ENCODE measurements around the gene SCFD2.
"Not testable (repeated sequence)": the region's sequence is repeated elsewhere in the genome, so short reads cannot be mapped to it uniquely, and the experiment has no call there.

Gene SCFD2

DNA sequence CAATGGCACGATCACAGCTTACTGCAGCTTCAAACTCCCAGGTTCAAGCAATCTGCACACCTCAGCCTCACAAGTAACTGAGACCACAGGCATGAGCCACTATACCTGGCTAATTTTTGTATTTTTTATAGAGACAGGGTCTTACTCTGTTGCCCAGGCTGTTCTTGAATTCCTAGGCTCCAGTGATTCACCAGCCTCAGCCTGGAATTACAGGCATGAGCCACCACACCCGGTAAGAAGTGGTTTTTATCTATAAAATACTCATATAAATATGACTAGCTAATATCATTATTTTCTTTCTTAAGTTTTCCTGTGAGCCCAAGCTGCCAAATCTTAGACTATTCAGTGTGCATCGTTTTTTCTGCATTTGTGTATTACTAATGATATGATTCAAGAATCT lies 4.4 kb downstream of the SCFD2 start:
- TF ChIP-seq POLR2A (IDR thresholded peaks at IDR 0.05; ENCODE audit: low read depth, low read length), result no peak
- no peak for FAIRE-seq
- DNase-seq (ENCODE audit: insufficient read length, low spot score), result no peak

DNA sequence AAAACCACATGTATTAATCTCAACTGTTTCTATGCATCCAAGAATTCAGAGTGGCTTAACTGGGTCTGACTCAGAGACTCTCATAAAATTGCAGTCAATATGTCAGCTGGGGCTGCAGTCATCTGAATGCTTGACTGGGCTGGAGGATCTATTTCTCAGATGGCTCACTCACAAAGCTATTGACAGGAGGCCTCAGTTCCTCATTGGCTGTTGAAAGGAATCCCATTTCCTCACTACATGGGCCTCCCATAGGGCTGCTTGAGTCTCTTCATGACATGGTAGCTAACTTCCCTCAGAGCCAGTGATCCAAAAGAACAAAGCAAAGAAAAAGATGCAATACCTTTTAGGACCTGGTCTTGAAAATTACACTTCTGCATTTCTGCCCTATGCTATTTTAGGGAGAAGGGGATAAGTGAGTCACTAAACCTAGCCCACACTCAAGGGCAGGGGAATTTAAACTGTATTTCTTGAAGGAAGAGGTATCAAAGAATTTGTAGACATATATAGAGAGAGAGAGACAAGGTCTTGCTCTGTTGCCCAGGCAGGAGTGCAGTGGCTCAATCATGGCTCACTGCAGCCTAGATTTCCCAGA lies 9.8 kb downstream of the SCFD2 start:
- no peak for FAIRE-seq
- no peak for TF ChIP-seq POLR2A (IDR thresholded peaks at IDR 0.05; ENCODE audit: low read depth, low read length)
- DNase-seq (ENCODE audit: insufficient read length, low spot score), result no peak

DNA sequence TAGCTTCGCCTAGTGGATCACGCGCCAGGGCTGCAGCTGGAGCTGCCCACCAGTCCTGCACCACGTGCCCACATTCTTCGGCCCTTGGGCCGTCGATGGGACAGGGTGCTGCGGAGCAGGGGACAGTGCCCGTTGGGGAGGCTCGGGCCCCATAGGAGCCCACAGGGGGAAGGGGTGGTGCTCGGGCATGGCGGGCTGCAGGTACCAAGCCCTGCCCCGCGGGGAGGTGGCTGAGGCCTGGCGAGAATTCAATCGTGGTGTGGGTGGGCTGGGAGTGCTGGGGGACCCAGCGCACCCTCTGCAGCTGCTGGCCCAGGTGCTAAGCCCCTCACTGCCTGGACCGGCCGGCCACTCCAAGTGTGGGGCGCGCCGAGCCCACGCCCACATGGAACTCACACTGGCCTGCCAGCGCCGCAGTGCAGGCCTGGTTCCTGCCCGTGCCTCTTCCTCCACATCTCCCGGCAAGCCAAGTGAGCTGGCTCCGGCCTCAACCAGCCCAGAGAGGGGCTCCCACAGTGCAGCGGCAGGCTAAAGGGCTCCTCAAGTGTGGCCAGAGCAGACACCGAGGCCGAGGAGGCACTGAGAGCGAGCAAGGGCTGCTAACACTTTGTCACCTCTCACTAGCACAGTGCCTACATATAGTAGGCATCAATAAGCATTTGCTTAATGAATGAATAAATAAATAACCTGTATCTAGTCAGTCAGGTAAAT lies 11.7 kb downstream of the SCFD2 start:
- no peak for FAIRE-seq
- no peak for TF ChIP-seq POLR2A (IDR thresholded peaks at IDR 0.05; ENCODE audit: low read depth, low read length)
- DNase-seq (ENCODE audit: insufficient read length, low spot score), result no peak

GRCh38 chr4:53349091-53349491 lies 16.8 kb downstream of the SCFD2 start:
- no peak for TF ChIP-seq POLR2A (IDR thresholded peaks at IDR 0.05; ENCODE audit: low read depth, low read length)
- FAIRE-seq, result no peak
- DNase-seq (ENCODE audit: insufficient read length, low spot score), result no peak

DNA sequence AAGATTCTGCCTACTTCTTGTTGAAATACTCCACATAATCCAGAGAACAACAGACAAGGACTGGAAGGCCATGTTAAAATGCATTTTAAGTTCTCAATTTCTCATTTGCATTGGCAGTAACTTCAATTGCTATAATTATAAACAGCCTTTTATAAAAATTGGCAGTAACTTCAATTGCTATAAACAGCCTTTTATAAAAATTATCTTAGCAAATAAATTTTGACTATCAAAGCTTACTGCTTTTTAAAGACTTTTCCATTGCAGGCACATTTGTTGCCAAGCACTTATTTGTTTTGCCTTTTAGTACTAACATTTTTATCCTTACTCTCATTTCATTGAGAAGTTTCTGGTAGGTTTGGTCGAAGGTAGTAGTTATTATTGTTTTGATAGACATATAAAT lies 17.8 kb downstream of the SCFD2 start:
- TF ChIP-seq POLR2A (IDR thresholded peaks at IDR 0.05; ENCODE audit: low read depth, low read length), result no peak
- DNase-seq (ENCODE audit: insufficient read length, low spot score) (no peak), FAIRE-seq (no peak)

DNA sequence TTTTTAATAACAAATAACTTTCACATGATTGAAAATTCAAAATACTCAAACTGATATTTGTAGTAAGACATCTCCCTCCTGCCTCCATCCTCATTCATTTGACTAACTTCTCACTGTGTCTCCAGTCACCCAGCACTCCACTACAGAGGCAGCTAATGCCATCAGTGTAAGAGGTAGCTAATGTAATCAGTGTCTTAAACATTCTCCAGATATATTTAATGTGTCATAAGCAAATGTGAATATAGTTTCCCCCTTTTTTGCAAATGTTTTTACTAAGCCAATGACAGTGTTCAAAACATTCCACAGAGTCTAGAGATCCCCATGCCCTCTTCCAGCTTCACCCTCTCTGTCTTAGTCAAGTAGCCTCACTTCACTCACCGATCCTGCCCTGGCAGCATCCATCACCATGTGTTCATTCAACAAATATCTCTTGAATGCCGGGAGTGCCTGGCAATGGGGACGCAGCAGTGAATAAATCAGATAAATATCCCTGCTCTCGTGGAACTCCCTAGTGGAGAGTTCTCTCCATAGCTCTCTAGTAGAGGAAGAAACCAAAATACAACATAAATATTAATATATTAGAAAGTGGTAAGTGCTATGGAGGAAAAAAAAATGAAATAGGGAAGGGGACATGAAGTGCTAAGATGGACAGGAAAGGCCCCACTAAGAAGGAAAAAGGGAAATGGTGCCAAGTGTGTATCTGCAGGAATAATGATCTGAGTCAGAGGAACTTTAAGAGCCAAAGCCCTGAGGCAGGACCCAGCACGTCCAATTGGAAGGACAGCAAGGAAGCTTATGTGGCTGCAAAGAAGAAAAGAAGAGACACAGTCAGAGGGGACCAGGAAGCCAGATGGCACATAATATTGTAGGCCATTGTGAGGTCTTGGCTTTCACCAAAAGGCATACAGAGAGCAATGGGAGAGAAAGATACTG lies 18.7 kb downstream of the SCFD2 start:
- peak; percentile 15 for DNase-seq (ENCODE audit: insufficient read length, low spot score)
- peak; percentile 38 for FAIRE-seq
- TF ChIP-seq POLR2A (IDR thresholded peaks at IDR 0.05; ENCODE audit: low read depth, low read length), result no peak

DNA sequence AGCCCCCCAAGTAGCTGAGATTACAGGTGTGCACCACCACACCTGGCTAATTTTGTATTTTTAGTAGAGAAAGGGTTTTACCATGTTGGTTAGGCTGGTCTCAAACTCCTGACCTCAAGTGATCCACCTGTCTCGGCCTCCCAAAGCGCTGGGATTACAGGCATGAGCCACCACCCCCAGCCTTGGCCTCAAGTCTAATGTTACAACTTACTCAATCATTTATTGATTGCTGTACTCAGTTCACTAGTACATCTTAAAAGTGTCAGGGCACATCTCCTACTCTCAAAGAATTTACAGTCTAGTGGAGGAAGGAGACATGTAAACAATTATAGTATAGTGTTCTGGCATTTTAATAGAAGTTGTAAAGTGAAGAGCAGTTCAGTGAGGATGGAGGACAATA lies 19.5 kb downstream of the SCFD2 start:
- not testable (repeated sequence) for FAIRE-seq; DNase-seq (ENCODE audit: insufficient read length, low spot score)

DNA sequence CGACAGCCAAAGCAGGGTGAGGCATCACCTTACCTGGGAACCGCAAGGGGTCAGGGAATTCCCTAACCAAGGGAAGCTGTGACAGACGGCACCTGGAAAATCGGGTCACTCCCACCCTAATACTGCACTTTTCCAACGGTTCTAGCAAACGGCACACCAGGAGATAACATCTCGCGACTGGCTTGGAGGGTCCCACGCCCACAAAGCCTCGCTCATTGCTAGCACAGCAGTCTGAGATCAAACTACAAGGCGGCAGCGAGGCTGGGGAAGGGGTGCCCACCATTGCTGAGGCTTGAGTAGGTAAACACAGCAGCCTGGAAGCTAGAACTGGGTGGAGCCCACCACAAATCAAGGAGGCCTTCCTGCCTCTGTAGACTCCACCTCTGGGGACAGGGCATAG lies 25.7 kb downstream of the SCFD2 start:
- FAIRE-seq, result not testable (repeated sequence)

DNA sequence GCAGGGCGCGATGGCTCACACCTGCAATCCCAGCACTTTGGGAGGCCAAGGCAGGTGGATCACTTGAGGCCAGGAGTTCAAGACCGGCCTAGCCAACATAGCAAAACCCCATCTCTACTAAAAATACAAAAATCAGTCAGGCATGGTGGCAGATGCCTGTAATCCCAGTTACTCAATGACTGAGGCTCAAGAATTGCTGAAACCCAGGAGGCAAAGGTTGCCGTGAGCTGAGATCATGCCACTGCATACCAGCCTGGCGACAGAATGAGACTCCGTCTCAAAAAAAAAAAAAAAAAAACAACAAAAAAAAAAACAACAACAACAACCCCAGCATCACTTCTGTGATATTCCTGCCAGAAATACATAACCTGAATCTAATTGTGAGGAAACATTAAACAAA lies 30.9 kb downstream of the SCFD2 start:
- FAIRE-seq, result not testable (repeated sequence)

More for the DNA sequence above, 25.7 kb downstream of the SCFD2 start:
- DNase-seq (ENCODE audit: insufficient read length, low spot score), result not testable (repeated sequence)

GRCh38 chr4:53326535-53326934 lies 39.3 kb downstream of the SCFD2 start:
- no peak for FAIRE-seq
- no peak for DNase-seq (ENCODE audit: insufficient read length, low spot score)
- TF ChIP-seq POLR2A (IDR thresholded peaks at IDR 0.05; ENCODE audit: low read depth, low read length), result no peak

More for the DNA sequence above, 30.9 kb downstream of the SCFD2 start:
- not testable (repeated sequence) for DNase-seq (ENCODE audit: insufficient read length, low spot score)

DNA sequence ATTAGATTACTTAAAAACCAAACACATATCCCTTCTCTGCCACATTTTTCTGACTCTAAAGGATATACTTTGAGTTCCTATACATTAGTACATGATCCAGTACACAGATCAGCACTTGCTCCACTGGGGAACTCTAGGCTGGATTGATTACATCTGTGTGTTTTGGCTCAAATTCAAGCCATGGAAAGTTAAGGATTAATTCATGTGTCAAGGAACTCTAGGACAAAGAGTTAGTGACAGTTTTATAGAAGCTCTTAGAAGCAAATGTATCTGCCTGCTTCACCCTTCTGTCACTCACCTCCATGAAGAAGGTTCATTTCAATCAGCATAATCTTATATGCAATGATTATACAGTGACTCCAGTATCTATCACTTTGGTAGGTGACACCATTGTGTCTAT lies 43.2 kb downstream of the SCFD2 start:
- DNase-seq (ENCODE audit: insufficient read length, low spot score) (no peak), FAIRE-seq (peak; percentile 23)
- no peak for TF ChIP-seq POLR2A (IDR thresholded peaks at IDR 0.05; ENCODE audit: low read depth, low read length)

- no peak for TF ChIP-seq POLR2A (IDR thresholded peaks at IDR 0.05; ENCODE audit: low read depth, low read length)
- DNase-seq (ENCODE audit: insufficient read length, low spot score) (no peak), FAIRE-seq (no peak)
These were observed 43.9 kb downstream of the SCFD2 start for GRCh38 chr4:53321984-53322289.

DNA sequence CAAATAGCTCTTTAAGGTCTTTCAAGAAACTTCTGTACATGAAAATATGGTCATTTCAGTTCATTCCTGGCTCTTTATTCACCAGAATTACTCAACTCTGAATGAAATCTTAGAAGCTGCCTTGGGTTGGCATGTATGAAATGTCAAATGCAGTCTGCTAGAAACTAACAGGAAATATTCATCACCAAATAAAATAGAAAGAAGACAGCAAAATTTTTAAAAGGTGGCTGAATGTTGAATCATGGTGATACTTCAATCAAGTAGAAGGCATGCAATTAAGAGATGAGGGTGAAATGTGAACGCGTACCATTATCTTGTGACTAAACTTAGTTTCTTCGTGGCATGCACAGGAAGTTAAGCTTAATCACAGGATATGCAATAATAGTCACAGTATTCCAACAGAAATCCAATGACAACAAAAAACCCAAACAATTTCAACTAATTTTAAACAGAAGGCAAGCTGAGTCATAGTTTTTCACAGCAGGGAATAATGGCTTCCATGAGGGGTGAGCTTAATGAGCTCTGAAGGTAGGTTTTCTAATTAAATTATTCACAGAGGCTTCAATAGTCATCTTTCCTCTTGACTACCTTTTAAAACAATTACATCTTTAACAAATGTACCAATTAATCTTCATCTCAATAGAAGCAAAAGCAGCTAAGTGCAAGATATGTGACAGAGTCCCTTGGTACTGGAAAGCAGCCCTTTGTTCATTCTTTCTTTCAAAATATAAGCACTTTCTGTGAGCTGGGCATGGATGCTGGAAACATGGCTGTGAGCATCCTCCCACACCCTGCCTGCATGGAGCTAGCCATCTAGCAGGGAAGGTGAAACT lies 44.5 kb downstream of the SCFD2 start:
- TF ChIP-seq POLR2A (IDR thresholded peaks at IDR 0.05; ENCODE audit: low read depth, low read length), result no peak
- FAIRE-seq, result peak; percentile 91
- peak; percentile 9 for DNase-seq (ENCODE audit: insufficient read length, low spot score)

- FAIRE-seq, result no peak
- DNase-seq (ENCODE audit: insufficient read length, low spot score), result no peak
- no peak for TF ChIP-seq POLR2A (IDR thresholded peaks at IDR 0.05; ENCODE audit: low read depth, low read length)
These were observed 50.6 kb downstream of the SCFD2 start for GRCh38 chr4:53315300-53315699.
